Mesenchymal stem cell (in vitro differentiated cells and primary cell): ENCODE measurements around the gene GBF1.

Experiments
- DNase-seq: peaks from one replicate; pipeline ENCODE4 v3.0.0-alpha.2; 2013
- H2AFZ ChIP-seq: one replicate; pipeline ENCODE4 v1.6.1; 2013; ENCODE audit warnings: low read depth, mild to moderate bottlenecking, control low read depth, inconsistent platforms, low read length, moderate library complexity
- H2AK5ac ChIP-seq: 2 replicates; pipeline ENCODE4 v1.6.1; 2013; ENCODE audit warnings: low read length, moderate library complexity, mild to moderate bottlenecking, inconsistent platforms; ENCODE audit not compliant: severe bottlenecking
- H2BK120ac ChIP-seq: one replicate; pipeline ENCODE4 v1.6.1; 2013; ENCODE audit warnings: low read depth, mild to moderate bottlenecking, inconsistent platforms, low read length, moderate library complexity
- H2BK12ac ChIP-seq, 2 experiments: one replicate each; pipeline ENCODE4 v1.6.1; 2013; ENCODE audit warnings: inconsistent platforms in 2 of 2, low read length in 2 of 2, mild to moderate bottlenecking in 2 of 2, moderate library complexity in 2 of 2, control low read depth in 1 of 2
- H2BK15ac ChIP-seq: one replicate; pipeline ENCODE4 v1.6.1; 2013; ENCODE audit warnings: mild to moderate bottlenecking, low read depth, inconsistent platforms; ENCODE audit not compliant: poor library complexity, severe bottlenecking
- H2BK5ac ChIP-seq: 2 replicates; pipeline ENCODE4 v1.6.1; 2013; ENCODE audit warnings: low read depth, mild to moderate bottlenecking, low read length, control low read depth, inconsistent platforms; ENCODE audit not compliant: poor library complexity, severe bottlenecking
- H3K14ac ChIP-seq, 2 experiments: one replicate each; pipeline ENCODE4 v1.6.1; 2013; ENCODE audit warnings: inconsistent platforms in 2 of 2, low read length in 2 of 2, control low read depth in 1 of 2, mild to moderate bottlenecking in 1 of 2, moderate library complexity in 1 of 2
- H3K18ac ChIP-seq, 2 experiments: one replicate each; pipeline ENCODE4 v1.6.1; 2013; ENCODE audit warnings: inconsistent platforms in 2 of 2, low read length in 2 of 2, control low read depth in 1 of 2, low read depth in 1 of 2, mild to moderate bottlenecking in 1 of 2
- H3K23ac ChIP-seq, 2 experiments: one replicate each; pipeline ENCODE4 v1.6.1; 2013; ENCODE audit warnings: inconsistent platforms in 2 of 2, low read length in 2 of 2, mild to moderate bottlenecking in 2 of 2, moderate library complexity in 2 of 2, control low read depth in 1 of 2
- H3K27ac ChIP-seq: 2 replicates; pipeline ENCODE4 v1.5.1; 2013; ENCODE audit warnings: mild to moderate bottlenecking, moderate library complexity, low read length, control low read depth, inconsistent platforms; ENCODE audit not compliant: poor library complexity, severe bottlenecking
- H3K27me3 ChIP-seq, 2 experiments: 2 replicates each; pipeline versions ENCODE4 v1.6.1 to v1.7.0; 2013; ENCODE audit warnings: low read length in 2 of 2, mild to moderate bottlenecking in 2 of 2, moderate library complexity in 2 of 2, control low read depth in 1 of 2, inconsistent platforms in 1 of 2; ENCODE audit not compliant: control insufficient read depth in 1 of 2, insufficient read depth in 1 of 2
- H3K36me3 ChIP-seq, 2 experiments: 2 replicates each; pipeline versions ENCODE4 v1.6.1 to v1.7.0; 2013; ENCODE audit warnings: low read length in 2 of 2, control low read depth in 1 of 2, inconsistent platforms in 1 of 2, low read depth in 1 of 2, mild to moderate bottlenecking in 1 of 2; ENCODE audit not compliant: insufficient read depth in 2 of 2, control insufficient read depth in 1 of 2
- H3K4ac ChIP-seq, 2 experiments: one replicate each; pipeline ENCODE4 v1.6.1; 2013; ENCODE audit warnings: inconsistent platforms in 2 of 2, low read length in 2 of 2, mild to moderate bottlenecking in 2 of 2, moderate library complexity in 2 of 2, control low read depth in 1 of 2, low read depth in 1 of 2
- H3K4me1 ChIP-seq: 2 replicates; pipeline ENCODE4 v1.6.1; 2013; ENCODE audit warnings: low read depth, low read length, control low read depth; ENCODE audit not compliant: control insufficient read depth, insufficient read depth
- H3K4me2 ChIP-seq: 2 replicates; pipeline ENCODE4 v1.6.1; 2013; ENCODE audit warnings: low read length, mild to moderate bottlenecking, inconsistent platforms; ENCODE audit not compliant: poor library complexity, severe bottlenecking
- H3K4me3 ChIP-seq, 2 experiments: 2 replicates each; pipeline versions ENCODE4 v1.5.1 to v1.7.0; 2013; ENCODE audit warnings: low read length in 2 of 2, mild to moderate bottlenecking in 2 of 2, control low read depth in 1 of 2, low read depth in 1 of 2; ENCODE audit not compliant: insufficient read depth in 1 of 2
- H3K79me1 ChIP-seq: replicated peaks from 2 replicates; pipeline ENCODE4 v1.6.1; 2013; ENCODE audit warnings: mild to moderate bottlenecking, control low read depth, low read length, inconsistent platforms; ENCODE audit not compliant: poor library complexity, severe bottlenecking
- H3K9ac ChIP-seq: 2 replicates; pipeline ENCODE4 v1.7.0; 2013; ENCODE audit warnings: mild to moderate bottlenecking, low read length, moderate library complexity
- H3K9me3 ChIP-seq: 2 replicates; pipeline ENCODE4 v1.7.0; 2013; ENCODE audit warnings: mild to moderate bottlenecking, low read length; ENCODE audit not compliant: control insufficient read depth
- H4K8ac ChIP-seq: one replicate; pipeline ENCODE4 v1.6.1; 2013; ENCODE audit warnings: inconsistent platforms, mild to moderate bottlenecking, low read length, moderate library complexity
- H4K91ac ChIP-seq: one replicate; pipeline ENCODE4 v1.6.1; 2013; ENCODE audit warnings: mild to moderate bottlenecking, low read length, inconsistent platforms
- WGBS: methylation state at CpG from one replicate; pipeline ENCODE4 v1.1.7; 2013; ENCODE audit warnings: mixed read lengths; 5-methylcytosine and 5-hydroxymethylcytosine counted together

GBF1 gene

DNA sequence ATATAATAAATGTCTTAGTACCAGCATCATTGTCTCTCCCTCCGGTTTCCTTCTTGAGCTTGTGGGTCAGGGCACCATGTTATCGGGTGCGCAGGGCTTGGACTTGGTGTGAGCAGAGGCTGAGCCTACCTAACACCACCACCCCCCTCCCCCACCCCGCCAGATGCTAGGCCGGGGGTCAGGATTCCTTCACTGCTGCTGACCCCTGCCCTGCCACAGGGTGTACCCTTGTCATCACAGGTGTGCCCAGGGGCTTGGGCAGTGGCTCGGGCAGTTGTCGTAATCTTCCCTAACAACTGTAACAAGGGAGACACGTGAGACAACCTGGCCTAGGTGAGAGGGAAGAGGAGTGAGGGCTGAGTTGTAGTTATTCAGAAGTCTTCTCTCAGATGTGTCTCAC is 137.5 kb downstream of the GBF1 start:
- 100% methylated on average over 8 of the region's 8 CpGs for WGBS
- Histone ChIP-seq H3K4me2 (no peak overlapping the region), H2AK5ac (no peak overlapping the region), H3K27ac (no peak overlapping the region), H4K91ac (no peak overlapping the region), H2BK15ac (no peak overlapping the region), H3K4ac (no peak overlapping the region), H2BK12ac (no peak overlapping the region), H3K79me1 (peaks cover 14% of the 10 kb centered on the region), H3K4me1 (peaks cover 6% of the 10 kb centered on the region), H3K4me3 (no peak overlapping the region), H3K27me3 (no peaks in the 10 kb centered on the region), H3K36me3 (peaks cover 46 to 61% of the 10 kb centered on the region in 2 experiments), H2BK5ac (no peak overlapping the region), H3K18ac (no peak overlapping the region), H2BK120ac (no peak overlapping the region), H3K9me3 (no peaks in the 10 kb centered on the region), H4K8ac (no peak overlapping the region), H3K23ac (no peak overlapping the region), H3K14ac (no peak overlapping the region), H3K9ac (no peak overlapping the region), H2AFZ (no peak overlapping the region)
- no peak for DNase-seq

DNA sequence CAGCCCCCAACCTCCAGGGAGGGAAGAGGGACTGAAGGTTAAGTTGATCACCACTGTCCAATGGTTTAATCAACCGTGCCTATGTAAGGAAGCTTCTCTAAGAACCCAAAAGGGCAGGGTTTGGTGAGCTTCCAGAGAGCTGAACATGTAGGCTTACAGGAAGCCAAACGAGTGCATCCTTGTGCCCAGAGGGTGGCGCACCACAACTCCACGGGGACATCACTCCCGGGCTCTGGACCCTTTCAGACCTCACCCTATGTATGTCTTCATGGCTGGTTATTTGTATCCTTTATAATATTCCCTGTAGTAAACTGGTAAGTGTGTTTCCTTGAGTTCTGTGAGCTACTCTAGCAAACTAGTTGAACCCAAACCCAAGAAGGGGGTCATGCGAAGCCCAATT is 138.7 kb downstream of the GBF1 start:
- Histone ChIP-seq H3K14ac (no peak overlapping the region), H3K18ac (no peak overlapping the region), H2BK120ac (no peak overlapping the region), H3K27ac (no peak overlapping the region), H3K4me2 (no peak overlapping the region), H3K9me3 (no peaks in the 10 kb centered on the region), H2AK5ac (no peak overlapping the region), H2BK5ac (no peak overlapping the region), H3K4me1 (peaks cover 6% of the 10 kb centered on the region), H3K79me1 (peaks cover 14% of the 10 kb centered on the region), H4K91ac (no peak overlapping the region), H3K23ac (no peak overlapping the region), H2BK15ac (no peak overlapping the region), H3K36me3 (peaks cover 42 to 53% of the 10 kb centered on the region in 2 experiments), H3K4ac (no peak overlapping the region), H4K8ac (no peak overlapping the region), H2BK12ac (no peak overlapping the region), H2AFZ (no peak overlapping the region), H3K27me3 (no peaks in the 10 kb centered on the region), H3K9ac (no peak overlapping the region), H3K4me3 (no peak overlapping the region)
- peak; percentile 21 for DNase-seq
- WGBS, result 48% methylated on average over 4 of the region's 6 CpGs

DNA sequence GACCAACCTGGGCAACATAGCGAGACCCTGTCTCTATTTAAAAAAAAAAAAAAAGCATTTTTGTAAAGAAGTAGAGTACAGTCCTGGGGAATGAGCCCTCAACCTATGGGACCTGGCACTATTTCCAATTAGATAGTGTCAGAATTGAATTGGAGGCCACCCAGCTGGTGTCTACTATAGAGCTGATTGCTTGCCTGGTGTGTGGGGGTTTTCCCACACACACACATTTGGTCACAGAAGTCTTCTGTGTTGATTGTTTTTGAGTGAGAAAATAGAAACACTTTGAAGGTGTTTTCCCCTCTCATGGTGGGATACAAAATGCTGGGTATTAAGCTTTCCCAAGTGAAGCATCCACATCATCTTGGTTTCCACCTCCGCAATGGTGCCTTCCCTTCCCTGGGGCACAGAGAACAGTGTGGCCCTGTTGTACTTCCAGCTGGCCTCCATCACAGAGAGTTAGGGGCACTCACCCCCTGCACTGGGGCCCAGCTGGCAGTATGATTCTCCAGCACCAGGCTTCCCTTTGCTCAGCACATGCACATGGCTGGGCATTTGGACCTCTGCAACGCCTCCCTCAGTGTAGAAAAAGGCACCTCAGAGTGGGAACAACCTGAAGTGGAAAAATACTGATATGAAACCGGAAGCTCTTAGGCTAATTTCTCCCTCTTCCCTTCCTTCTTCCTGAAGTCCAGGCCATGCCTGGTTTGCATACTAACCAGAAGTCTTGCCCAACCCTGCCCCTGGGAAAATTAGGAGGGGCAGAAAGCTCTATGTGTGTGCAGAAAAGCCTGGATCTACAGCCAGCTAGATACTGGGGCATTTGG is 139.5 kb downstream of the GBF1 start:
- H3K4ac ChIP-seq, result no peak overlapping the region
- H3K27ac ChIP-seq, result peak overlapping the region; percentile 30
- peaks cover 34 to 45% of the 10 kb centered on the region in 2 experiments for H3K36me3 ChIP-seq
- H3K9ac ChIP-seq, result peak overlapping the region; percentile 65
- H2AFZ ChIP-seq, result no peak overlapping the region
- peak overlapping the region; percentile 16 for H2AK5ac ChIP-seq
- no peak overlapping the region for H3K14ac ChIP-seq
- no peak overlapping the region for H3K23ac ChIP-seq
- H2BK120ac ChIP-seq, result no peak overlapping the region
- H2BK5ac ChIP-seq, result no peak overlapping the region
- WGBS, result 77% methylated on average over 4 of the region's 4 CpGs
- peaks cover 14% of the 10 kb centered on the region for H3K79me1 ChIP-seq
- H4K91ac ChIP-seq, result peak overlapping the region; percentile 34
- DNase-seq, result peak; percentile 62
- H3K27me3 ChIP-seq, result no peaks in the 10 kb centered on the region
- H3K4me1 ChIP-seq, result peaks cover 6% of the 10 kb centered on the region
- H3K9me3 ChIP-seq, result no peaks in the 10 kb centered on the region
- H3K4me2 ChIP-seq, result no peak overlapping the region
- no peak overlapping the region for H2BK12ac ChIP-seq
- H3K18ac ChIP-seq, result peak overlapping the region in 1 of 2 experiments; percentile 49
- H3K4me3 ChIP-seq, result no peak overlapping the region
- H2BK15ac ChIP-seq, result no peak overlapping the region
- H4K8ac ChIP-seq, result peak overlapping the region; percentile 75

DNA sequence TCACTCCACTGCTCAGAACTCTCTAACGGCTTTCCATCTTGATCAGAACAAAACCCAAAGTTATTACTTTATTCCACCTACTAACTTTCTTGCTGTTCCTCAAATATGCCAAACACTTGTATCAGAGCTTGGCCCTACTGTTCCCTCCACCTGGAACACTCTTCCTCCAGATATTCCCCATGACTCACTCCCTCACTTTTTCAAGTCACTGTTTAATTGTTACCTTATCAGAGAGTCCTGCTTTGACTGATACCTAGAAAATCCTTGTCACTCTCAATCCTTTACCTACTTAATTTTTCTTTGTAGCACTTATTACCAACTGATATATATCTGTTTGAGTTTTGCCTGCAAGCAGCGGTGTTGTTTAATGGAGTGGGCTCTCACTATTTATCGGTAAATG is 144.6 kb downstream of the GBF1 start:
- no peak overlapping the region for H3K4me2 ChIP-seq
- no peak overlapping the region for H2BK12ac ChIP-seq
- no peak overlapping the region for H2BK5ac ChIP-seq
- H3K36me3 ChIP-seq, result peaks cover 0 to 1% of the 10 kb centered on the region in 2 experiments
- no peak overlapping the region for H3K4ac ChIP-seq
- no peak overlapping the region for H3K4me3 ChIP-seq
- no peaks in the 10 kb centered on the region for H3K9me3 ChIP-seq
- H3K4me1 ChIP-seq, result peaks cover 14% of the 10 kb centered on the region
- H2AK5ac ChIP-seq, result no peak overlapping the region
- H3K18ac ChIP-seq, result no peak overlapping the region
- H2BK15ac ChIP-seq, result no peak overlapping the region
- H3K9ac ChIP-seq, result no peak overlapping the region
- peaks cover 0 to 8% of the 10 kb centered on the region in 2 experiments for H3K27me3 ChIP-seq
- H2AFZ ChIP-seq, result no peak overlapping the region
- DNase-seq, result no peak
- no peak overlapping the region for H4K91ac ChIP-seq
- H3K23ac ChIP-seq, result no peak overlapping the region
- H2BK120ac ChIP-seq, result no peak overlapping the region
- H3K27ac ChIP-seq, result no peak overlapping the region
- H3K79me1 ChIP-seq, result no peaks in the 10 kb centered on the region
- over 99% methylated on average over 3 of the region's 3 CpGs for WGBS
- H4K8ac ChIP-seq, result no peak overlapping the region
- no peak overlapping the region for H3K14ac ChIP-seq
